NCI-H69 (cell line): ENCODE results near the gene TCEAL4.
A peak's percentile ranks its signal among the peaks of the same experiment; 100 is the strongest.
"Not testable (repeated sequence)": the region's sequence is repeated elsewhere in the genome, so short reads cannot be mapped to it uniquely, and the experiment has no call there.

ENCODE experiments used
- DNase-seq: peaks from one replicate; lab custom pipeline; 2025; lab: John Stamatoyannopoulos, UW

Gene TCEAL4

GRCh38 chrX:103592295-103592694, 7.0 kb downstream of the TCEAL4 start:
- not testable (repeated sequence) for DNase-seq

- DNase-seq = not testable (repeated sequence)
These were observed 9.9 kb downstream of the TCEAL4 start for GRCh38 chrX:103595202-103595601.

GRCh38 chrX:103607364-103608305, 22.3 kb downstream of the TCEAL4 start, which contains the start of gene TCEAL3:
TCEAL3 (plus strand) TSS chrX:103607963; CDS start chrX:103609065, 1,102 bp downstream.
- DNase-seq = peak; percentile 80

- peak; percentile 22 for DNase-seq
These were observed 23.1 kb downstream of the TCEAL4 start for GRCh38 chrX:103608306-103608963.

GRCh38 chrX:103610282-103610681, 25.0 kb downstream of the TCEAL4 start:
- DNase-seq = no peak

- no peak for DNase-seq
These were observed 28.1 kb downstream of the TCEAL4 start for GRCh38 chrX:103613362-103613890.

GRCh38 chrX:103614999-103615398, 29.7 kb downstream of the TCEAL4 start:
- DNase-seq = no peak

- no peak for DNase-seq
These were observed 30.6 kb downstream of the TCEAL4 start for GRCh38 chrX:103615781-103616371.

- DNase-seq = peak; percentile 55
These were observed 31.4 kb downstream of the TCEAL4 start for GRCh38 chrX:103616676-103617186.

- no peak for DNase-seq
These were observed 38.8 kb downstream of the TCEAL4 start for GRCh38 chrX:103624111-103624510.

GRCh38 chrX:103626855-103627254, 41.5 kb downstream of the TCEAL4 start:
- no peak for DNase-seq

- DNase-seq = peak; percentile 71
These were observed 43.3 kb downstream of the TCEAL4 start, which contains the start of gene TCEAL1 for GRCh38 chrX:103628386-103629317. TCEAL1 (plus strand) TSS chrX:103628975; CDS start chrX:103629917, 942 bp downstream.

GRCh38 chrX:103629318-103630170, 44.2 kb downstream of the TCEAL4 start:
- peak; percentile 80 for DNase-seq

GRCh38 chrX:103630171-103630511, 44.8 kb downstream of the TCEAL4 start:
- DNase-seq = no peak

- no peak for DNase-seq
These were observed 45.8 kb downstream of the TCEAL4 start for GRCh38 chrX:103631145-103631544.

GRCh38 chrX:103635436-103635835, 50.1 kb downstream of the TCEAL4 start:
- DNase-seq = no peak
